Smooth muscle cell (in vitro differentiated cells): Measurements from ENCODE around the gene OR2AT4. TPM values are rescaled to one million over a fixed set of nuclear protein-coding genes. Genes with fewer than 3 reads are reported as not detected.

Source experiments
- DNase-seq: peaks from one replicate; lab custom pipeline; 2025; ENCODE audit not compliant: unreplicated experiment; lab: John Stamatoyannopoulos, UW
- H2AFZ ChIP-seq: fragments of 200-600 bp; sonication (generic); 2 replicates; pipeline ENCODE4 v1.6.0; 2016; ENCODE audit warnings: antibody characterized with exemption, low read depth, mild to moderate bottlenecking
- H3F3A ChIP-seq: fragments of 200-600 bp; sonication (generic); 2 replicates; pipeline ENCODE4 v1.6.0; 2017; ENCODE audit warnings: antibody characterized with exemption, low read depth
- H3K27ac ChIP-seq: fragments of 200-600 bp; sonication (generic); 2 replicates; pipeline ENCODE4 v1.5.1; 2016; ENCODE audit warnings: low read depth, mild to moderate bottlenecking
- H3K27me3 ChIP-seq: fragments of 200-600 bp; sonication (generic); 2 replicates; pipeline ENCODE4 v1.6.1; 2016; ENCODE audit warnings: low read depth, mild to moderate bottlenecking
- H3K36me3 ChIP-seq: fragments of 200-600 bp; sonication (generic); 2 replicates; pipeline ENCODE4 v1.5.1; 2016; ENCODE audit warnings: low read depth
- H3K4me1 ChIP-seq: fragments of 200-600 bp; sonication (generic); 2 replicates; pipeline ENCODE4 v1.5.1; 2016; ENCODE audit warnings: low read depth
- H3K4me2 ChIP-seq: fragments of 200-600 bp; sonication (generic); 2 replicates; pipeline ENCODE4 v1.6.0; 2016; ENCODE audit warnings: mild to moderate bottlenecking
- H3K4me3 ChIP-seq: fragments of 200-600 bp; sonication (generic); 2 replicates; pipeline ENCODE4 v1.5.1; 2016; ENCODE audit warnings: mild to moderate bottlenecking
- H3K79me2 ChIP-seq: fragments of 200-600 bp; sonication (generic); 2 replicates; pipeline ENCODE4 v1.6.0; 2016; ENCODE audit warnings: low read depth, mild to moderate bottlenecking
- H3K9ac ChIP-seq: fragments of 200-600 bp; sonication (generic); 2 replicates; pipeline ENCODE4 v1.6.0; 2016; ENCODE audit warnings: low read depth
- H3K9me3 ChIP-seq: fragments of 200-600 bp; sonication (generic); replicated peaks from 2 replicates; pipeline ENCODE4 v1.5.1; 2016; ENCODE audit warnings: low read depth
- H4K20me1 ChIP-seq: fragments of 200-600 bp; sonication (generic); 2 replicates; pipeline ENCODE4 v1.6.0; 2016; ENCODE audit warnings: low read depth
- WGBS: methylation state at CpG from one replicate; pipeline ENCODE4 v1.1.7; 2016; ENCODE audit warnings: low lambda C conversion rate; 5-methylcytosine and 5-hydroxymethylcytosine counted together
- polyA plus RNA-seq: library from polyadenylated mRNA; unstranded; fragments of >200 nt; fragmentation: Nextera tagmentation; extraction: Ambion mirVana; gene quantifications from 2 replicates; pipeline ENCODE4 v1.2.1, GENCODE V29; 2016
- total RNA-seq: library from RNA; depleted of rRNA; stranded (reverse); fragments of >200 nt; gene quantifications from 2 replicates; pipeline ENCODE4 v1.2.3, GENCODE V29; 2014
- TF ChIP-seq, protein P1 (sequence below): fragments of 200-600 bp; sonication (generic); IDR thresholded peaks from 2 replicates; pipeline ENCODE4 v1.5.1; 2017; ENCODE audit warnings: borderline replicate concordance, mild to moderate bottlenecking, antibody characterized with exemption; ENCODE audit not compliant: insufficient read depth, poor library complexity, severe bottlenecking

Gene OR2AT4
- total and polyA plus RNA-seq, 2 experiments from 2014 or later = not detected

DNA sequence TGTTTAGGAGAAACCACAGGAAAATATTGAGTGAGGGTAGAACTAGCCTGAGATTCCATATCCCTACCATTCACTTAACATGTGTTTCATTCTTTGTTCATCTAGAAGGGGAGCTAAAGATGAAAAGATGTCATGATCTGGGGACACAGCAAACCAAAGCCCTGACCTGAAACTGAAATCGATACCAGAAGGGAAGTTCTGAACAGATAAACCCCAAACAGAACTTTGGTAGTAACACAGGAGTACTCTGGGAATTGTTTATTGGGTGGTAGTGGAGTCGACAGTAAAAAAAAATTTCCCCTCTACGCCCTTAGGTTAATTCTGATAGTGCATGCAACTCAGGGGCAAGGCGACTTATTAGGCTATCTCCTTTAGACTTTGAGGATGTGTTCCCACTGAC is 27.2 kb downstream of the OR2AT4 start:
- no peaks in the 10 kb centered on the region for H3K79me2 ChIP-seq
- H3F3A ChIP-seq = no peaks in the 10 kb centered on the region
- WGBS = 90% methylated on average over 4 of the region's 4 CpGs
- H3K9ac ChIP-seq = no peak overlapping the region
- H3K27ac ChIP-seq = no peak overlapping the region
- H3K4me1 ChIP-seq = no peaks in the 10 kb centered on the region
- H3K27me3 ChIP-seq = no peaks in the 10 kb centered on the region
- DNase-seq = no peak
- H3K4me2 ChIP-seq = no peak overlapping the region
- H3K9me3 ChIP-seq = no peaks in the 10 kb centered on the region
- H2AFZ ChIP-seq = no peak overlapping the region
- TF ChIP-seq, protein P1, sequence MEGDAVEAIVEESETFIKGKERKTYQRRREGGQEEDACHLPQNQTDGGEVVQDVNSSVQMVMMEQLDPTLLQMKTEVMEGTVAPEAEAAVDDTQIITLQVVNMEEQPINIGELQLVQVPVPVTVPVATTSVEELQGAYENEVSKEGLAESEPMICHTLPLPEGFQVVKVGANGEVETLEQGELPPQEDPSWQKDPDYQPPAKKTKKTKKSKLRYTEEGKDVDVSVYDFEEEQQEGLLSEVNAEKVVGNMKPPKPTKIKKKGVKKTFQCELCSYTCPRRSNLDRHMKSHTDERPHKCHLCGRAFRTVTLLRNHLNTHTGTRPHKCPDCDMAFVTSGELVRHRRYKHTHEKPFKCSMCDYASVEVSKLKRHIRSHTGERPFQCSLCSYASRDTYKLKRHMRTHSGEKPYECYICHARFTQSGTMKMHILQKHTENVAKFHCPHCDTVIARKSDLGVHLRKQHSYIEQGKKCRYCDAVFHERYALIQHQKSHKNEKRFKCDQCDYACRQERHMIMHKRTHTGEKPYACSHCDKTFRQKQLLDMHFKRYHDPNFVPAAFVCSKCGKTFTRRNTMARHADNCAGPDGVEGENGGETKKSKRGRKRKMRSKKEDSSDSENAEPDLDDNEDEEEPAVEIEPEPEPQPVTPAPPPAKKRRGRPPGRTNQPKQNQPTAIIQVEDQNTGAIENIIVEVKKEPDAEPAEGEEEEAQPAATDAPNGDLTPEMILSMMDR = no peak
- H4K20me1 ChIP-seq = no peaks in the 10 kb centered on the region
- H3K4me3 ChIP-seq = no peak overlapping the region
- no peaks in the 10 kb centered on the region for H3K36me3 ChIP-seq

DNA sequence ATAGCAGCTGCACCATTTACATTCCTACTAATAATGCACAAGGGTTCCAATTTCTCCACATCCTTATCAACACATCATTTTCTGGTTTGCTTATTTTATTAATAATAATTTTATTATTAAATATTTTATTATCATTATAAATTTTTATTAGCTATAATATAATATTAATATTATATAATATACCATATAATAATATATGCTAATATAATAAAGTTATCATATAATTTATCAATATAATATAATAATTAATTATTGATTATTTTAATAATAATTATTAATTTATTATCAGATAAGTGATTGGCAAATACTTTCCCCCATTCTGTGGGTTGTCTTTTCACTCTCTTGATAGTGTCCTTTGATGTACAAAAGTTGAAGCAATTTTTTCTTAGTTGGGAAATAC is 27.7 kb downstream of the OR2AT4 start:
- no peak overlapping the region for H3K4me3 ChIP-seq
- no peak overlapping the region for H3K9ac ChIP-seq
- no peak overlapping the region for H3K4me2 ChIP-seq
- H3K9me3 ChIP-seq = no peaks in the 10 kb centered on the region
- no peaks in the 10 kb centered on the region for H4K20me1 ChIP-seq
- H3K79me2 ChIP-seq = no peaks in the 10 kb centered on the region
- DNase-seq = no peak
- no peak overlapping the region for H2AFZ ChIP-seq
- no peaks in the 10 kb centered on the region for H3K4me1 ChIP-seq
- TF ChIP-seq, protein P1 = no peak
- H3K27me3 ChIP-seq = no peaks in the 10 kb centered on the region
- H3F3A ChIP-seq = no peaks in the 10 kb centered on the region
- H3K36me3 ChIP-seq = no peaks in the 10 kb centered on the region
- no peak overlapping the region for H3K27ac ChIP-seq

DNA sequence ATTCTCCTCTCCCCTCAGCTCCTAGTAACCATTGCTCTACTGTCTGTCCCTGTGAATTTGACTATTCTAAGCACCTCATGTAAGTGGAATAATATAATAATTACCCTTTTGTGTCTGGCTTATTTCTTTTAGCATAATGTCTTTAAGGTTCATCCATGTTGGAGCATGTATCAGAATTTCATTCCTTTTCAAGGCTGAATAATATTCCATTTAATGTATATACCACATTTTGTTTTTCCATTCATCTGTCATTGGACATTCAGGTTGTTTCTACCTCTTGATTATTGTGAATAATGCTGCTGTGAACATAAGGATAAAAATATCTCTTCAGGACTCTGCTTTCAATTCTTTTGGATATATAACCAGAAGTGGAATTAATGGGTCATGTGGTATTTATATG is 28.1 kb downstream of the OR2AT4 start:
- no peak overlapping the region for H3K9ac ChIP-seq
- TF ChIP-seq, protein P1 = no peak
- H3K27me3 ChIP-seq = no peaks in the 10 kb centered on the region
- DNase-seq = no peak
- H4K20me1 ChIP-seq = no peaks in the 10 kb centered on the region
- H3K4me1 ChIP-seq = no peaks in the 10 kb centered on the region
- H3F3A ChIP-seq = no peaks in the 10 kb centered on the region
- no peak overlapping the region for H3K27ac ChIP-seq
- H3K4me3 ChIP-seq = no peak overlapping the region
- no peaks in the 10 kb centered on the region for H3K36me3 ChIP-seq
- H2AFZ ChIP-seq = no peak overlapping the region
- H3K4me2 ChIP-seq = no peak overlapping the region
- no peaks in the 10 kb centered on the region for H3K9me3 ChIP-seq
- no peaks in the 10 kb centered on the region for H3K79me2 ChIP-seq

DNA sequence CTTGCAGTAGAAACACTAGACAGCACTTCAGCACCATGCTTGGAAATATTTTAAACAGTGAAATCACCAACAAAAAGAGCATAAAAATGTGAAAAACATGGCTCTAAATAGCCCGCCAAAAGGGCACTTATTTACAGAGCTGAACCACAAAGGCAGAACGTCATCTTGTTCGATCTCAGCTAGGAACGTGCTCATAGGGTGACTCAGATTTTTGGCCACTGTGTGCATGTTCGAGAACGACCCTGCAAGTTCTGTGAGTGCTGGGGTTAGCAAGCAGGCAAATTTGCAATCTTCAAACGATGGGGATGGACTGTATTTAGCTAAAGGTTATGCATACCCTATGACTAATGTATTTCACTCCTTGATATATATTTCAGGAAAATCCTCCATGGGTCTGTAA is 30.6 kb downstream of the OR2AT4 start:
- Histone ChIP-seq H3K9me3 (no peaks in the 10 kb centered on the region), H3K27ac (no peak overlapping the region), H4K20me1 (no peaks in the 10 kb centered on the region), H3K4me1 (no peaks in the 10 kb centered on the region), H2AFZ (no peak overlapping the region), H3F3A (no peaks in the 10 kb centered on the region), H3K27me3 (no peaks in the 10 kb centered on the region), H3K36me3 (no peaks in the 10 kb centered on the region), H3K9ac (no peak overlapping the region), H3K4me3 (no peak overlapping the region), H3K4me2 (no peak overlapping the region), H3K79me2 (no peaks in the 10 kb centered on the region)
- 62% methylated on average over 7 of the region's 7 CpGs for WGBS
- DNase-seq = no peak
- TF ChIP-seq, protein P1 = no peak
